Astrocyte of the cerebellum (primary cell): ENCODE data around the gene EHBP1L1.
A peak's percentile ranks its signal among the peaks of the same experiment; 100 is the strongest.

Source experiments
- DNase-seq: peaks from one replicate; pipeline ENCODE4 v3.0.0-alpha.2; 2011; ENCODE audit warnings: low read depth
- H3K4me3 ChIP-seq: 2 replicates; pipeline ENCODE4 v1.5.1; 2011; ENCODE audit warnings: mild to moderate bottlenecking, low read depth, low read length, moderate library complexity
- in situ Hi-C: cut with HindIII; loops from 2 replicates; pipeline ENCODE4 v1.10.0; 2017; ENCODE audit warnings: low sequenced_read_pairs
- TF ChIP-seq, protein P1 (sequence below): IDR thresholded peaks from 2 replicates; pipeline ENCODE4 v1.5.1; 2012; ENCODE audit warnings: low read length, low read depth, moderate library complexity, mild to moderate bottlenecking; ENCODE audit errors: missing control alignments

The EHBP1L1 gene

DNA sequence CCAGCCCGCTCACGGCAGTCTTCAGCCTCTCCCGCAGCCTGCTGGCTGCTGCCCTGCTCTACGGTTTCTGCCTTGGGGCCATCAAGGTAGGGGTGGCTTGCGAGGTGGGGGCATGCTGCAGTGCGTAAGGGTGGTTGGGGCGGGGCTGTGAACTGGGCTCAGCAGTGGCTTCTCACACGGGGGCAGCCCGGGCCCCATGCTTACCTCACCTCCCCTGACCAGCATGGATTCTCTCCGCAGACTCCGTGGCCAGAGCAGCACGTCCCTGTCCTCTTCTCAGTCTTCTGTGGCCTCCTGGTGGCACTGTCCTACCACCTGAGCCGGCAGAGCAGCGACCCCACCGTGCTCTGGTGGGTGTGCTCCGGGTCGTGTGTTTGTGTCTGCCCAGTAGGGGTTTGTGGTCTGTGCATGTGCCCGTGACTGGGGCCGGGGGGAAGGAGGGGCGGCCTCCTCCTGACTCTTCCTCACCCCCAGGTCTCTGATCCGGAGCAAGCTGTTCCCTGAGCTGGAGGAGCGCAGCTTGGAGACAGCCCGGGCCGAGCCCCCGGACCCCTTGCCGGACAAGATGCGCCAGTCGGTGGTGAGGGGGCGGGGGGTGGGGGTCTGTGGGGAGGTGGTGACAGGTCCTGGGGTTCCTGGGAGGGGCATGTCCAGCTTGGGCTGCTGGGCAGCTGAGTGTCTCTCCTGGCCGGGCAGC is 49.2 kb downstream of the EHBP1L1 start:
- TF ChIP-seq, protein P1, sequence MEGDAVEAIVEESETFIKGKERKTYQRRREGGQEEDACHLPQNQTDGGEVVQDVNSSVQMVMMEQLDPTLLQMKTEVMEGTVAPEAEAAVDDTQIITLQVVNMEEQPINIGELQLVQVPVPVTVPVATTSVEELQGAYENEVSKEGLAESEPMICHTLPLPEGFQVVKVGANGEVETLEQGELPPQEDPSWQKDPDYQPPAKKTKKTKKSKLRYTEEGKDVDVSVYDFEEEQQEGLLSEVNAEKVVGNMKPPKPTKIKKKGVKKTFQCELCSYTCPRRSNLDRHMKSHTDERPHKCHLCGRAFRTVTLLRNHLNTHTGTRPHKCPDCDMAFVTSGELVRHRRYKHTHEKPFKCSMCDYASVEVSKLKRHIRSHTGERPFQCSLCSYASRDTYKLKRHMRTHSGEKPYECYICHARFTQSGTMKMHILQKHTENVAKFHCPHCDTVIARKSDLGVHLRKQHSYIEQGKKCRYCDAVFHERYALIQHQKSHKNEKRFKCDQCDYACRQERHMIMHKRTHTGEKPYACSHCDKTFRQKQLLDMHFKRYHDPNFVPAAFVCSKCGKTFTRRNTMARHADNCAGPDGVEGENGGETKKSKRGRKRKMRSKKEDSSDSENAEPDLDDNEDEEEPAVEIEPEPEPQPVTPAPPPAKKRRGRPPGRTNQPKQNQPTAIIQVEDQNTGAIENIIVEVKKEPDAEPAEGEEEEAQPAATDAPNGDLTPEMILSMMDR: no peak
- DNase-seq: no peak
- in situ Hi-C loops: no loop called here
- no peak overlapping the region for H3K4me3 ChIP-seq

DNA sequence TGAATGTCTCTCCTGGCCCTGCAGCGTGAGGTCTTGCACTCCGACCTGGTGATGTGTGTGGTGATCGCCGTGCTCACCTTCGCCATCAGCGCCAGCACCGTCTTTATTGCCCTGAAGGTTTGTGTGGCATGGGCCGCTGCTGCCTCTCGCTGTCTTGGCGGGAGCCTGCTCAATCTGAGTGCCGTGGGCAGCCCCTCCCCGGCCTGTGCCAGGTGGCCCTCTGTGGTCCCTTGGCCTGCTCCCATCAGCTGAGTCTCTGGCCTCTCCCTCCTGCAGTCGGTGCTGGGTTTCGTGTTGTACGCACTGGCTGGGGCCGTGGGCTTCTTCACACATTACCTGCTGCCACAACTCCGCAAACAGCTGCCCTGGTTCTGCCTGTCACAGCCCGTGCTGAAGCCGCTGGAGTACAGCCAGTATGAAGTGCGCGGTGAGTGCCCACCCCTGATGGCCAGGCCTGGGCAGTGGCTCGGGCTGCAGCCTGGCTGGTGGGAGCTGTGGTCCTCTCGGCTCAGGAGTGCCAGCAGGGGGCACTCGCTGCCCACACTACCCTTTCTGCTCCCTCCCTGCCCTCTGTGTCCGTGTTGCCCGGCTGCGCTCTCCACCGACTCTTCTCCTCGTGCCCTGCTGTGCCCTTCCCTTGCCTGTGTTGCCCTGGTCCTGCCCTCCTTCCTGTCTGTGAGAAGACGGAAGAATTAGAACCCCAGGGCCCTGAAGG is 49.9 kb downstream of the EHBP1L1 start:
- no peak overlapping the region for H3K4me3 ChIP-seq
- DNase-seq: no peak
- TF ChIP-seq, protein P1: peak; percentile 51
- in situ Hi-C loops: no loop called here

DNA sequence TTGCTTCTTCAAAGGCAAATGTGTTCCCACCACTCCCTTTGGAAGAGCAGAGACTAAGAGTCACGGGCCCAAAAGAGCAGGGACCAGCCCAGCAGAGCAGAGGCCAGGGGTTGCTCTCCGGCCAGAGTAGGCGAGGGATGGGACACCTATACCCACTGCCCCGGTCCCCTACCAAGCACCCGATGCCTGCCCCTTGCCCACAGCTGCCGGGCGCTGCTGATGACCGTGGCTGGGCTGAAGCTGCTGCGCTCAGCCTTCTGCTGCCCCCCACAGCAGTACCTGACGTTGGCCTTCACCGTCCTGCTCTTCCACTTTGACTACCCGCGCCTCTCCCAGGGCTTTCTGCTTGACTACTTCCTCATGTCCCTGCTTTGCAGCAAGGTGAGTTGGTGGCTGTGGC is 51.3 kb downstream of the EHBP1L1 start:
- in situ Hi-C loops: no loop called here
- no peak for DNase-seq
- TF ChIP-seq, protein P1: no peak
- no peak overlapping the region for H3K4me3 ChIP-seq

DNA sequence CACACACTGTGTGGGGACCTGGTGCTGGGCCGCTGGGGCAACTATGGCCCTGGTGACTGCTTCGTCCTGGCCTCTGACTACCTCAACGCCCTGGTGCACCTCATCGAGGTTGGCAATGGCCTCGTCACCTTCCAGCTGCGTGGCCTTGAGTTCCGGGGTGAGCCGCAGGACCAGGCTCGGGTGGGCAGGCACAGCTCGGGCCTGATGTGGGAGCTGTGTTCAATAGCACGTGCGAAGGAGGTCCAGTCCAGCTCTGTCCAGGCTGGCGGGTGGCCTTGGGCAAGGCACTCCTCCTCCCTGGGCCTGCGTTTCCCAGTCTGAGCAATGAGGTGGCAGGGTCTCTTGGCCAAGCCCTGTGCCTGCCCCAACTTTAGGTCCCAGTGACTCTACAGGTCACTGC is 53.7 kb downstream of the EHBP1L1 start:
- in situ Hi-C loops: no loop called here
- H3K4me3 ChIP-seq: no peak overlapping the region
- TF ChIP-seq, protein P1: no peak
- no peak for DNase-seq

DNA sequence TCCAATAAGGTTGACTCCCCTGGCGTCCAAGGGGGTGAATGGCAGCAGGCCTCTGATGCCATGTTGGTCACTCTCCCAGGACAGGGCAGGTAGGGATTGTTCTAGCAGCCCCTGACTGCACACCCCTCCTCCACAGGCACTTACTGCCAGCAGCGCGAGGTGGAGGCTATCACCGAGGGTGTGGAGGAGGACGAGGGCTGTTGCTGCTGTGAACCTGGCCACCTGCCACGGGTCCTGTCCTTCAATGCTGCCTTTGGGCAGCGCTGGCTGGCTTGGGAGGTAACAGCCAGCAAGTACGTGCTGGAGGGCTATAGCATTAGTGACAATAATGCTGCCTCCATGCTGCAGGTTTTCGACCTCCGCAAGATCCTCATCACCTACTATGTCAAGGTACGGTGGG is 54.4 kb downstream of the EHBP1L1 start:
- in situ Hi-C loops: no loop called here
- no peak for DNase-seq
- TF ChIP-seq, protein P1: no peak
- no peak overlapping the region for H3K4me3 ChIP-seq

DNA sequence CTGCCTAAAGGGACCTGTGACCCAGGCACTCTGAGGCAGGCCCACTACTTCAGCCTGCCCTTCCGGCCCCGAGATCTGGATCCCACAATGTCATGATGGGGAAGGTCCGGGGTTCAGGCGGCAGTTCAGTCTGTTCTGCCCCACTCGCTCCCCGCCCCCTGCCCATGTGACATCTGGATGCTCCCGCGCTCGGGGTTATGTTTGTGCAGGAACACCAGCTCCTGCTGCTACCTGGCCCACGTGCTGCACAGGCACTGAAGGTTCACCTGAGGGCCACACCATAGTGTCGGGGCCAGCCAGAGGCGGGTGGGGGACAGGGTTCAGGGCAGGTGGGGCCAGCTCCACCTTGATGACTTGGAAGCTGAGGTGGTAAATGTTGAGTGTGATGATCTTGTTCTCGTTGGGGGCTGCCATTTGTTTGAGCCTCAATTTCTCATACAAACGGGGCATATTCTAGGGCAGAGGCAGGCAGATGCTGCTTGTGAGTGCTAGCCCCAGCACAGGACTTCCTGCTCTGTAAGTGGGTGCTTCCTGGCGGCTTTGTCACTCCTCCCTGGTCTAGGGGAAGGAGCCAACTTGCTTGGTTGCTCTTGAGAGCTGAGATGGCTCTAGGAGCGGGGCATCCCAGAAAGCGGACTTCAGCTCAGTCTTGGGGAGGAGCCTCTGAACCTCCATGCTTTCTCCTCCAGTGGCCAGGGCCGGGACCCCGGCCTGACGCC is 57.7 kb downstream of the EHBP1L1 start:
- TF ChIP-seq, protein P1: no peak
- no peak overlapping the region for H3K4me3 ChIP-seq
- no peak for DNase-seq
- in situ Hi-C loops: no loop called here
